ENCODE data around the gene KCNJ11.

The KCNJ11 gene

GRCh38 chr11:17405232-17406005 is 17.0 kb upstream of the KCNJ11 start:
- ChIA-PET CTCF (interaction anchor here (0.6 to 0.9 kb wide), 4 partner anchors 21 to 1165 kb away, joined by 3 to 4 read pairs (median 3); partner anchors contain the start of gene NCR3LG1), POLR2A (ENCODE audit: low non-redundant PET) (no interaction called here)
- no peak for TF ChIP-seq CTCF (conservative IDR thresholded peaks at IDR 0.05; ENCODE audit: low read depth)
- H3K27ac ChIP-seq: no peak overlapping the region
- DNase-seq (ENCODE audit: low spot score): no peak

- CTCF ChIA-PET: no interaction called here
- POLR2A ChIA-PET (ENCODE audit: low non-redundant PET): no interaction called here
- H3K27ac ChIP-seq: no peak overlapping the region
- no peak for TF ChIP-seq CTCF (conservative IDR thresholded peaks at IDR 0.05; ENCODE audit: low read depth)
- no peak for DNase-seq (ENCODE audit: low spot score)
Observed at GRCh38 chr11:17403980-17404759, 15.7 kb upstream of the KCNJ11 start.

GRCh38 chr11:17402486-17402885 is 14.0 kb upstream of the KCNJ11 start:
- ChIA-PET POLR2A (ENCODE audit: low non-redundant PET) (no interaction called here), CTCF (interaction anchor here (1.4 to 1.5 kb wide), 2 partner anchors 14 to 19 kb away, joined by 3 to 4 read pairs; partner anchors contain the start of gene KCNJ11)
- no peak overlapping the region for H3K27ac ChIP-seq
- DNase-seq (ENCODE audit: low spot score): no peak
- TF ChIP-seq CTCF (conservative IDR thresholded peaks at IDR 0.05; ENCODE audit: low read depth): no peak

- no peak for TF ChIP-seq CTCF (conservative IDR thresholded peaks at IDR 0.05; ENCODE audit: low read depth)
- CTCF ChIA-PET: interaction anchor here (1.5 kb wide), 1 partner anchor 18 kb away, joined by 4 read pairs; no protein-coding TSS in a partner anchor
- POLR2A ChIA-PET (ENCODE audit: low non-redundant PET): no interaction called here
Observed at GRCh38 chr11:17401841-17402240, 13.4 kb upstream of the KCNJ11 start.

GRCh38 chr11:17401316-17401715 is 12.9 kb upstream of the KCNJ11 start:
- ChIA-PET CTCF (no interaction called here), POLR2A (ENCODE audit: low non-redundant PET) (no interaction called here)
- DNase-seq (ENCODE audit: low spot score): no peak
- no peak for TF ChIP-seq CTCF (conservative IDR thresholded peaks at IDR 0.05; ENCODE audit: low read depth)
- H3K27ac ChIP-seq: no peak overlapping the region

More at GRCh38 chr11:17401841-17402240, 13.4 kb upstream of the KCNJ11 start:
- no peak for DNase-seq (ENCODE audit: low spot score)
- no peak overlapping the region for H3K27ac ChIP-seq

- no peak for DNase-seq (ENCODE audit: low spot score)
- TF ChIP-seq CTCF (conservative IDR thresholded peaks at IDR 0.05; ENCODE audit: low read depth): no peak
- H3K27ac ChIP-seq: no peak overlapping the region
- ChIA-PET CTCF (interaction anchor here (1.4 kb wide), 1 partner anchor 11 kb away, joined by 7 read pairs; the partner anchor contains the start of gene KCNJ11), POLR2A (ENCODE audit: low non-redundant PET) (no interaction called here)
Observed at GRCh38 chr11:17400048-17400775, 11.8 kb upstream of the KCNJ11 start.
